Subcutaneous adipose tissue (tissue), 4 donors: ENCODE data around the gene PCK1. TPM values are rescaled to one million over a fixed set of nuclear protein-coding genes. Genes with fewer than 3 reads are reported as not detected.

Experiments used
- CTCF ChIP-seq: fragments of 450-650 bp; IDR thresholded peaks from one replicate; pipeline ENCODE4 v1.5.1; 2016; ENCODE audit warnings: low read depth, mild to moderate bottlenecking, control low read depth, antibody characterized with exemption, moderate library complexity
- total RNA-seq, 4 donors: library from RNA; depleted of rRNA; stranded (reverse); fragments of >200 nt; gene quantifications; one replicate each; pipeline ENCODE4 v1.1.0, GENCODE V29; 2016

PCK1 gene
- total RNA-seq, 4 donors from 2014 or later = 152 to 643 (median 237) TPM

DNA sequence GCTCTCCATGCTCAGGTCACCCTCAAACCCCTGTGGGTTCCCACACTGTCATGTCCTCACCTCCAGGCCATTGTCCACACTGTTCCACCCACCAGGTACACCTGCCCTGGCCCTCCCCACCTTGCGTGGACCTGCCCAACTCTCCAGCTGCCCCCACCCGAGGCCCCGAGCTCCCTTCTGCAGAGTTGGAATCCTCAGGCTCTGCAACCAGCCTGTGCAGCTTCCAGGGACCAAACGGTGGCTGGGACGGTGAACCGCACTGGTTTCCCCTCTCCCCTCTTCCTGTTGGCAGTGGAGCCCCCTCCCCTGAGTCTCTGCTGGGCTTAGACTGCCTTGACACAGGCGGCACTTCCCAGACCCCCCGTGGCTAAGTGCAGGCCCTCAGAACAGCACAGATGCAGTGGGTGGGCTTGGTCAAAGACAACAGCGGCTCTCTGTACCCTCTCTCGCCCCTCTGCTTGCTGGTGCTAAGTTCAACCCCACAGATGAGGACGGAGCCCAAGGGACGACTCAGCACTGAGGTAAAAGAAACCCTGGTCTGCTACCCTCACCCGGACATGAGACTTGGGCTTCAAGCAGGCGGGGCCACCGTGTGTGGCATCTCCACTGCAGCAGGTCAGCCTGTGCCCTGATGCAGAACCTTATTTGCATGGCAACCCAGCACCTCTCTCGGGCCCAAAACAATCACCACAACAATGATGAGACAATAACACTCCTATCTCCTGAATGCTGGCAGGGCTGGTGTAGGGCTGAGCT, 48.4 kb downstream of the PCK1 start:
- TF ChIP-seq CTCF = no peak

DNA sequence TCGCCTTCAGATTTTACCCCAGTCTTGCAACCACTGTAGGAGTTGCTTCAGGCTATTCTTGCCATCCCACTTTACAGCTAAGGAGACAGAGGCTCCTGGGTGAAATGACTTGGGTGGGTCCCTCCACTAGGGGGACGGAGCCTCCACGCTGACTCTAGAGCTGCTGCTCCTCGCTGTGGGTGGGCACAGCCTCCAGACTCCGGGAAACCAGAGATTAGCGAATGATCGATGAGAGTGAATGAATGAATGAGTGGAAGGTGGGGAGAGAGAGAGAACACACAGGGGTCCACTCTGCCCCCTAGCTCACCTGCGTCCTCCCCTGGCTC, 48.9 kb downstream of the PCK1 start:
- TF ChIP-seq CTCF = no peak

DNA sequence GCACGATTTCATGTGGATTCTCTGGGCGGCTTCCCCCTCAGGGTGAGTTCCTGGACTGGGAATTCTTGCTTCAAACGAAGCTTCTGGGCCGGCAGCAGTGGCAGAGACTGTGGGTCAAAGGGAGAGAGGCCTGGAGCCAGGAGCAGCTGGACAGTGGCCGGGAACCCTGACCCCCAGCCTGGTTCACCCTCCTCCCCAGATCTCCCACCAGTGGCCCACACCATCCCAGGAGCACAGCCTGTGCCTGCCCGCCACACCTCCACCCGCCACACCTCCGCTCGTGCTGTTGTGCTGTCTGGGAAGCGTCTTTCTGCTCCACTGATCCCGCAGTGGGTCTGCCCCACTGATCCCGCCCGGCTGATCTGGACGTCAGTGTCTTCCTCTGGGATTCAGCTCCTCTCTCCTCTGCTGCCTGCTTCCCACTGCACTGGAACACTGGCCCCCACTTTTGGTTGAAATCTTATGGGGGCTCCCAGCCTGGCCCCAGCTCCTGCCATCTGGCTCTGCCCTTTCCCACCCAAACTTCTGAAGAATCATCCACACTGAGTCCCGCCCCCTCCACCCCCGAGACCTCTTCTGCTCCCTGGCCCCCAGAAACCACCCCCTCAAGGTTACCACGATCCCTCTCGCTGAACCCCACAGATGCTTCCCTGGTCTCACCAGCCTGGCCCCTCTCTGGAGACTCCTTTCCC, 49.5 kb downstream of the PCK1 start:
- no peak for TF ChIP-seq CTCF

- no peak for TF ChIP-seq CTCF
Measured at GRCh38 chr20:57611586-57612311, 50.8 kb downstream of the PCK1 start.

DNA sequence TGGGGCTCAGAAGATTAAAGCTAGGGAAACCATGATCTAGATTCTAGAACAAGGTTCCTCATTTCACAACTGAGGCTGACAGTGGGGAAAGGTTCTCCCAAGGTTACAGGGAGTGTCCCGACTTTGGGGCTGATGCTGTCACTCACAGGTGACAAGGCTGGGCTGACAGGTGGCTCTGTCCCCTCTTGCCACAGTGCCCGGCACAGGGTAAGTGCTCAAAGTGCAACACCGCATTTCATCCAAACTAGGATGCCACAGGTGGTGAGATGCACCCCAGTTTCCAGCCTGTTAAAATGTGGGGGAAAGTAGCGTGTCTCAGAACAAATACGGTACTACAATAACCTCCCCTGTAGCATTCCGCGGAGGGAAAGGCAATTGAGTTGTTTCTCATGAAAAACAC, 51.5 kb downstream of the PCK1 start:
- no peak for TF ChIP-seq CTCF

DNA sequence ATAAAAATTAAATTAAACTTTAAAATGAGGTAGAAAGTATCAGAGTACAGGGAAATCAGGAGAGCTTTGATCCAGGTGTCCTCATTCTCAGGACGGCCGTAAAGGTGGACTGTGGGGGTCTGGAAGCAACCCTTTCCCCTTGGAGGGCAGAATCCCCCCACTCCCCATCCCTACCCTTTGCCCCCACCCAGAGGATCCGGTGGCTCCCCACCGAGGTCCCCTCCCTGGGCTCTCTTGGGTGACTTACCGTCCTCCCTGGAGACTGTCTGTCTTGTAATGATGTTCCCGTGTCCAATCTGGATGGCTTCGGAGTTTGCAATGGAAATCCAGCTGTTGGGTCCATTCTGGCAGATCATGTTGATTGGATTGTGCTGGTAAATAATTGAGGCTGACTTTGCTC, 52.0 kb downstream of the PCK1 start:
- TF ChIP-seq CTCF = no peak

DNA sequence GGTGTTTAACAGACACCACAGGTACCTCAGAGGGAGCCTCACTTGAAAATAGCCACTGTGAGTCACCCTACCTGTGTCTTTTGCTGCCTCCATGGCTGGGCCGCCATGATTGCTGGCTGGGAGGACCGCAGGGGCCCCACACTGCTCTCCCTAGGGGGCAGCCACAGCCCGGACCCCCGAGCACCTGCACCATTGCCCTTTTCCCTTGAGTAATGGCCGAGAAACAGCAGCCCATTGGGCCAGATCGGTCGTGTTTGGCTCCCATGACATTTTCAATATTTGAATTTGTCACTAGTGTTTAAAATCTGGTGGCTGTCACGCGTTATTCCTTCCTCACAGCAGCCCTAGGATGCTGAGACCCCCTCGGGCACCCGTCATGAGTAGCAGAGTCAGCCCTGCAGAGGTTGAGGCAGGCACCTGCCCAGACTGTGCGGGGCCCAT, 52.6 kb downstream of the PCK1 start:
- no peak for TF ChIP-seq CTCF
